Measurements from ENCODE around the gene LETM1. TPM values are rescaled to one million over a fixed set of nuclear protein-coding genes. Genes with fewer than 3 reads are reported as not detected.

Gene LETM1
- total RNA-seq, 1 donor from 2014 or later, result 60.3 TPM

DNA sequence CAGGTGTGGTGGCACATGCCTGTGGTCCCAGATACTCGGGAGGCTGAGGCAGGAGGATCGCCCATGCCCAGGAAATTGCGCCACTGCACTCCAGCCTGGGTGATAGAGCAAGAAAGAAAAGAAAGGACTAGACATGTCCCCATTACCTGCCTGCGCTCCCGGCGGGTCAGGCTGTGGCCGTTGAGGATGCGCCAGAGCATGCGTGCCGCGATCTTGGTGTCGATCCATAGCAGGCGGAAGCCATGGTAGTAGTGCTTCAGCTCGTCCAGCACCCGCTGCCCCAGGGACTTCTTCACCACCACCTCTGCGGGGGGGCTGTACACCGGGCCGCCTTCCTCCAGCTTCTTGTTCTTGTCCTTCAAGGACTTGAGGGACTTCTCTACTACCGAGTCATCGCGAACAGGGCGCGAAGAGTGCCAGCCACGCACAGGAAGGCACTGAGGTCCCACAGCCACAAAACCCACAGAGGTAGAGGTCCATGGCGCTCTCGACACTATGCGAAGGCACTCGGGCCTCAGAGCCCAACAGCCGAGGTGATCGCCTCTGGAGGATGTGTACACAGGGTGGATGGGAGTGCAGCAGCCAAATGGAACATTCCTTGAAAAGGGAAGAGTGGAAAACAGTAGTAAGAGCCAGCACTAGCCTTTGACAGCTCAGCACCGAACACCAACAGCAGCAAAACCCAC, 14.6 kb downstream of the LETM1 start:
- peaks cover 20% of the 10 kb centered on the region for H3K4me1 ChIP-seq (ENCODE audit: insufficient read depth, low read length)
- H3K4me3 Mint-ChIP-seq (ENCODE audit: unreplicated experiment), result no peak overlapping the region
- H3K27me3 ChIP-seq (ENCODE audit: insufficient read depth, low read length), result no peaks in the 10 kb centered on the region
- H3K27ac ChIP-seq (ENCODE audit: low read depth, low read length), result no peak overlapping the region
- no peak overlapping the region for H3K27ac Mint-ChIP-seq (ENCODE audit: unreplicated experiment)
- TF ChIP-seq, protein P1, sequence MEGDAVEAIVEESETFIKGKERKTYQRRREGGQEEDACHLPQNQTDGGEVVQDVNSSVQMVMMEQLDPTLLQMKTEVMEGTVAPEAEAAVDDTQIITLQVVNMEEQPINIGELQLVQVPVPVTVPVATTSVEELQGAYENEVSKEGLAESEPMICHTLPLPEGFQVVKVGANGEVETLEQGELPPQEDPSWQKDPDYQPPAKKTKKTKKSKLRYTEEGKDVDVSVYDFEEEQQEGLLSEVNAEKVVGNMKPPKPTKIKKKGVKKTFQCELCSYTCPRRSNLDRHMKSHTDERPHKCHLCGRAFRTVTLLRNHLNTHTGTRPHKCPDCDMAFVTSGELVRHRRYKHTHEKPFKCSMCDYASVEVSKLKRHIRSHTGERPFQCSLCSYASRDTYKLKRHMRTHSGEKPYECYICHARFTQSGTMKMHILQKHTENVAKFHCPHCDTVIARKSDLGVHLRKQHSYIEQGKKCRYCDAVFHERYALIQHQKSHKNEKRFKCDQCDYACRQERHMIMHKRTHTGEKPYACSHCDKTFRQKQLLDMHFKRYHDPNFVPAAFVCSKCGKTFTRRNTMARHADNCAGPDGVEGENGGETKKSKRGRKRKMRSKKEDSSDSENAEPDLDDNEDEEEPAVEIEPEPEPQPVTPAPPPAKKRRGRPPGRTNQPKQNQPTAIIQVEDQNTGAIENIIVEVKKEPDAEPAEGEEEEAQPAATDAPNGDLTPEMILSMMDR (IDR thresholded peaks at IDR 0.05; ENCODE audit: insufficient read depth, low read depth, low read length), result no peak
- no peak for TF ChIP-seq EZH2 (IDR thresholded peaks at IDR 0.05; ENCODE audit: insufficient read depth, low read length)
- H3K9me3 ChIP-seq (ENCODE audit: insufficient read depth, low read depth, low read length), result no peaks in the 10 kb centered on the region
- H3K36me3 Mint-ChIP-seq (ENCODE audit: low read depth, unreplicated experiment), result peaks cover 17% of the 10 kb centered on the region
- DNase-seq (ENCODE audit: low read depth), result no peak
- no peak overlapping the region for H3K9ac ChIP-seq (ENCODE audit: low read length)
- peaks cover 12% of the 10 kb centered on the region for H3K36me3 ChIP-seq (ENCODE audit: insufficient read depth, low read length)
- H4K20me1 ChIP-seq (ENCODE audit: insufficient read depth, low read length), result peaks cover 56% of the 10 kb centered on the region
- no peak overlapping the region for H3K4me3 ChIP-seq (ENCODE audit: insufficient read depth, low read depth, low read length)
- peaks cover 43% of the 10 kb centered on the region for H3K79me2 ChIP-seq (ENCODE audit: insufficient read depth, low read length)
- H3K27me3 Mint-ChIP-seq (ENCODE audit: low read depth, unreplicated experiment), result no peaks in the 10 kb centered on the region
- no peak overlapping the region for H2AFZ ChIP-seq (ENCODE audit: low read depth, low read length)
- H3K4me2 ChIP-seq (ENCODE audit: low read length), result no peak overlapping the region
- FAIRE-seq, result no peak
- H3K4me1 Mint-ChIP-seq (ENCODE audit: low read depth, unreplicated experiment), result peaks cover 9% of the 10 kb centered on the region
- no peaks in the 10 kb centered on the region for H3K9me3 Mint-ChIP-seq (ENCODE audit: unreplicated experiment)

DNA sequence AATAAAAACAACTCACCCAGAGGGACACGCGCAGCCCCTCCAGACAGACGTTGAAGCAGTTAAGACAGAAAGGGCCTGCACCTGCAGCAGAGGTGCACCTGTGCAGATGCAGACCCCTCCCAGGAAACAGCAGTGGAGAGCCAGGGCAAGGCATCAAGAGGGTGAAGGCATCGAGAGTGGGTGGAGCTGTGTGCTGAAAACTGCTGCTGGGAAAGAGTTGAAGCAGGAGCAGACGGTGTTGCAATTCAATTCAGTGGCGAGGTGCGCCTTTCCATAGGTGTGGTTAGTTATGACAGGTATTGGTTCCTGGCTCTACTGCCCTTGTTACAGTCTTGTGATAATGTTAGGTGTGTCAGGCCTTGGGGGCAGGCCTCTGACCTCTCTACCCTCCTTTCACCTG, 16.7 kb downstream of the LETM1 start:
- no peak for FAIRE-seq
- peaks cover 17% of the 10 kb centered on the region for H3K36me3 Mint-ChIP-seq (ENCODE audit: low read depth, unreplicated experiment)

More for the DNA sequence above, 16.7 kb downstream of the LETM1 start:
- no peak overlapping the region for H2AFZ ChIP-seq (ENCODE audit: low read depth, low read length)
- H3K4me2 ChIP-seq (ENCODE audit: low read length), result no peak overlapping the region
- Mint-ChIP-seq H3K27ac (ENCODE audit: unreplicated experiment) (peak overlapping the region; percentile 12), H3K9me3 (ENCODE audit: unreplicated experiment) (no peaks in the 10 kb centered on the region), H3K4me3 (ENCODE audit: unreplicated experiment) (peak overlapping the region; percentile 23), H3K4me1 (ENCODE audit: low read depth, unreplicated experiment) (peaks cover 13% of the 10 kb centered on the region), H3K27me3 (ENCODE audit: low read depth, unreplicated experiment) (no peaks in the 10 kb centered on the region)
- peaks cover 25% of the 10 kb centered on the region for H3K36me3 ChIP-seq (ENCODE audit: insufficient read depth, low read length)
- H4K20me1 ChIP-seq (ENCODE audit: insufficient read depth, low read length), result peaks cover 64% of the 10 kb centered on the region
- H3K9me3 ChIP-seq (ENCODE audit: insufficient read depth, low read depth, low read length), result no peaks in the 10 kb centered on the region
- H3K9ac ChIP-seq (ENCODE audit: low read length), result no peak overlapping the region
- DNase-seq (ENCODE audit: low read depth), result no peak
- H3K79me2 ChIP-seq (ENCODE audit: insufficient read depth, low read length), result peaks cover 39% of the 10 kb centered on the region
- TF ChIP-seq EZH2 (IDR thresholded peaks at IDR 0.05; ENCODE audit: insufficient read depth, low read length), result no peak
- TF ChIP-seq, protein P1 (IDR thresholded peaks at IDR 0.05; ENCODE audit: insufficient read depth, low read depth, low read length), result no peak
- no peak overlapping the region for H3K4me3 ChIP-seq (ENCODE audit: insufficient read depth, low read depth, low read length)
- no peaks in the 10 kb centered on the region for H3K27me3 ChIP-seq (ENCODE audit: insufficient read depth, low read length)
- H3K27ac ChIP-seq (ENCODE audit: low read depth, low read length), result no peak overlapping the region
- peaks cover 20% of the 10 kb centered on the region for H3K4me1 ChIP-seq (ENCODE audit: insufficient read depth, low read length)

All from astrocyte (in vitro differentiated cells and primary cell).